MM.1S (cell line): Measurements from ENCODE around the gene LSM7.

Experiments
- DNase-seq: peaks from one replicate; pipeline ENCODE4 v3.0.0-alpha.2; 2015
- H2AFZ ChIP-seq: fragments of 300-600 bp; sonication (generic); 2 replicates; pipeline ENCODE4 v1.6.0; 2016; ENCODE audit warnings: antibody characterized with exemption, low read length
- H3F3A ChIP-seq: fragments of 300-600 bp; sonication (generic); 2 replicates; pipeline ENCODE4 v1.6.1; 2016; ENCODE audit warnings: mild to moderate bottlenecking, antibody characterized with exemption, low read length, moderate library complexity, mixed read lengths; ENCODE audit not compliant: insufficient read depth
- H3K27ac ChIP-seq: fragments of 300-600 bp; sonication (generic); 2 replicates; pipeline ENCODE4 v1.5.1; 2016; ENCODE audit warnings: mild to moderate bottlenecking, low read length
- H3K27me3 ChIP-seq: fragments of 300-600 bp; sonication (generic); replicated peaks from 2 replicates; pipeline ENCODE4 v1.6.0; 2016; ENCODE audit warnings: low read length; ENCODE audit not compliant: insufficient read depth
- H3K36me3 ChIP-seq: fragments of 300-600 bp; sonication (generic); replicated peaks from 2 replicates; pipeline ENCODE4 v1.6.1; 2016; ENCODE audit warnings: mild to moderate bottlenecking, low read length, mixed read lengths; ENCODE audit not compliant: insufficient read depth
- H3K4me1 ChIP-seq: fragments of 300-600 bp; sonication (generic); 2 replicates; pipeline ENCODE4 v1.6.1; 2016; ENCODE audit warnings: low read length, mixed read lengths
- H3K4me2 ChIP-seq: fragments of 300-600 bp; sonication (generic); 2 replicates; pipeline ENCODE4 v1.6.0; 2016; ENCODE audit warnings: low read depth, low read length
- H3K4me3 ChIP-seq: fragments of 300-600 bp; sonication (generic); 2 replicates; pipeline ENCODE4 v1.5.1; 2016; ENCODE audit warnings: low read length, mixed read lengths
- H3K79me2 ChIP-seq: fragments of 300-600 bp; sonication (generic); 2 replicates; pipeline ENCODE4 v1.6.1; 2016; ENCODE audit warnings: mixed run types, low read length, mixed read lengths
- H3K9ac ChIP-seq: fragments of 300-600 bp; sonication (generic); 2 replicates; pipeline ENCODE4 v1.6.1; 2016; ENCODE audit warnings: low read length, mixed read lengths
- H3K9me2 ChIP-seq: fragments of 300-600 bp; sonication (generic); replicated peaks from 2 replicates; pipeline ENCODE4 v1.6.1; 2016; ENCODE audit warnings: mild to moderate bottlenecking, low read length, mixed read lengths; ENCODE audit not compliant: insufficient read depth
- H3K9me3 ChIP-seq: fragments of 300-600 bp; sonication (generic); replicated peaks from 2 replicates; pipeline ENCODE4 v1.6.1; 2016; ENCODE audit warnings: mild to moderate bottlenecking, low read length, mixed read lengths; ENCODE audit not compliant: insufficient read depth
- H4K20me1 ChIP-seq: fragments of 300-600 bp; sonication (generic); 2 replicates; pipeline ENCODE4 v1.6.1; 2016; ENCODE audit warnings: mild to moderate bottlenecking, low read length, moderate library complexity, mixed read lengths; ENCODE audit not compliant: insufficient read depth
- CTCF ChIP-seq: fragments of 300-600 bp; sonication (generic); IDR thresholded peaks from 2 replicates; pipeline ENCODE4 v1.5.1; 2016; ENCODE audit warnings: antibody characterized with exemption, low read length, mixed read lengths
- EZH2 ChIP-seq: fragments of 300-600 bp; sonication (generic); optimal IDR thresholded peaks from 2 replicates; pipeline ENCODE3; 2017; ENCODE audit warnings: low read depth, mild to moderate bottlenecking, antibody characterized with exemption, low read length, mixed read lengths
- EZH2phosphoT487 ChIP-seq: fragments of 300-600 bp; sonication (generic); IDR thresholded peaks from 2 replicates; pipeline ENCODE4 v1.6.1; 2018; ENCODE audit warnings: antibody characterized with exemption, low read length

The LSM7 gene

GRCh38 chr19:2338055-2338615, 9.7 kb upstream of the LSM7 start:
- 0 out of 2 replicates have a peak, but pooled peaks cover 6% of the 10 kb centered on the region for H3K36me3 ChIP-seq
- DNase-seq: no peak
- no peak overlapping the region for H2AFZ ChIP-seq
- H3K79me2 ChIP-seq: peaks cover 58% of the 10 kb centered on the region
- no peak overlapping the region for H3K4me2 ChIP-seq
- H3K9me3 ChIP-seq: no peaks in the 10 kb centered on the region
- no peak overlapping the region for H3K4me3 ChIP-seq
- H3K9ac ChIP-seq: no peak overlapping the region
- H3K27ac ChIP-seq: no peak overlapping the region
- H3K9me2 ChIP-seq: no peaks in the 10 kb centered on the region
- H3K4me1 ChIP-seq: peaks cover 9% of the 10 kb centered on the region
- H3K27me3 ChIP-seq: no peaks in the 10 kb centered on the region
- no peaks in the 10 kb centered on the region for H4K20me1 ChIP-seq
- peaks cover 14% of the 10 kb centered on the region; the same call in 1 of the 2 replicates for H3F3A ChIP-seq
- no peak for TF ChIP-seq EZH2
- no peak for TF ChIP-seq EZH2phosphoT487
- no peak for TF ChIP-seq CTCF

- Histone ChIP-seq H4K20me1 (no peaks in the 10 kb centered on the region), H3K27me3 (no peaks in the 10 kb centered on the region), H3K36me3 (0 out of 2 replicates have a peak, but pooled peaks cover 6% of the 10 kb centered on the region), H3K79me2 (peaks cover 63% of the 10 kb centered on the region), H2AFZ (no peak overlapping the region), H3K27ac (no peak overlapping the region), H3F3A (peaks cover 18% of the 10 kb centered on the region), H3K4me2 (no peak overlapping the region), H3K4me3 (no peak overlapping the region), H3K9ac (no peak overlapping the region), H3K9me2 (no peaks in the 10 kb centered on the region), H3K9me3 (no peaks in the 10 kb centered on the region), H3K4me1 (peaks cover 15% of the 10 kb centered on the region)
- no peak for DNase-seq
- TF ChIP-seq CTCF: no peak
- no peak for TF ChIP-seq EZH2phosphoT487
- no peak for TF ChIP-seq EZH2
These were observed 8.9 kb upstream of the LSM7 start for GRCh38 chr19:2337329-2337707.

- no peaks in the 10 kb centered on the region for H4K20me1 ChIP-seq
- H3K4me1 ChIP-seq: peaks cover 21% of the 10 kb centered on the region
- peaks cover 69% of the 10 kb centered on the region for H3K79me2 ChIP-seq
- no peaks in the 10 kb centered on the region for H3K9me3 ChIP-seq
- TF ChIP-seq CTCF: no peak
- no peak overlapping the region for H3K9ac ChIP-seq
- H3K27me3 ChIP-seq: no peaks in the 10 kb centered on the region
- H3K4me3 ChIP-seq: no peak overlapping the region
- H2AFZ ChIP-seq: no peak overlapping the region
- no peaks in the 10 kb centered on the region for H3K9me2 ChIP-seq
- 0 out of 2 replicates have a peak, but pooled peaks cover 6% of the 10 kb centered on the region for H3K36me3 ChIP-seq
- no peak overlapping the region for H3K27ac ChIP-seq
- peaks cover 23% of the 10 kb centered on the region for H3F3A ChIP-seq
- no peak for DNase-seq
- no peak overlapping the region for H3K4me2 ChIP-seq
These were observed 8.3 kb upstream of the LSM7 start for GRCh38 chr19:2336528-2337328.
